Stimulated activated CD8-positive, alpha-beta memory T cell treated with anti-CD3 and anti-CD28 coated beads, Interleukin-2, amount 100 ng/mL, for 48 hours (primary cell): Measurements from ENCODE around the gene SURF1.
A peak's percentile ranks its signal among the peaks of the same experiment; 100 is the strongest.
"Not testable (repeated sequence)": the region's sequence is repeated elsewhere in the genome, so short reads cannot be mapped to it uniquely, and the experiment has no call there.

Experiments
- DNase-seq, 2 donors: peaks; one replicate each; pipeline ENCODE4 v3.0.0-alpha.2; 2020; ENCODE audit warnings: low read depth in 2 of 2

The SURF1 gene, protein sequence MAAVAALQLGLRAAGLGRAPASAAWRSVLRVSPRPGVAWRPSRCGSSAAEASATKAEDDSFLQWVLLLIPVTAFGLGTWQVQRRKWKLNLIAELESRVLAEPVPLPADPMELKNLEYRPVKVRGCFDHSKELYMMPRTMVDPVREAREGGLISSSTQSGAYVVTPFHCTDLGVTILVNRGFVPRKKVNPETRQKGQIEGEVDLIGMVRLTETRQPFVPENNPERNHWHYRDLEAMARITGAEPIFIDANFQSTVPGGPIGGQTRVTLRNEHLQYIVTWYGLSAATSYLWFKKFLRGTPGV

DNA sequence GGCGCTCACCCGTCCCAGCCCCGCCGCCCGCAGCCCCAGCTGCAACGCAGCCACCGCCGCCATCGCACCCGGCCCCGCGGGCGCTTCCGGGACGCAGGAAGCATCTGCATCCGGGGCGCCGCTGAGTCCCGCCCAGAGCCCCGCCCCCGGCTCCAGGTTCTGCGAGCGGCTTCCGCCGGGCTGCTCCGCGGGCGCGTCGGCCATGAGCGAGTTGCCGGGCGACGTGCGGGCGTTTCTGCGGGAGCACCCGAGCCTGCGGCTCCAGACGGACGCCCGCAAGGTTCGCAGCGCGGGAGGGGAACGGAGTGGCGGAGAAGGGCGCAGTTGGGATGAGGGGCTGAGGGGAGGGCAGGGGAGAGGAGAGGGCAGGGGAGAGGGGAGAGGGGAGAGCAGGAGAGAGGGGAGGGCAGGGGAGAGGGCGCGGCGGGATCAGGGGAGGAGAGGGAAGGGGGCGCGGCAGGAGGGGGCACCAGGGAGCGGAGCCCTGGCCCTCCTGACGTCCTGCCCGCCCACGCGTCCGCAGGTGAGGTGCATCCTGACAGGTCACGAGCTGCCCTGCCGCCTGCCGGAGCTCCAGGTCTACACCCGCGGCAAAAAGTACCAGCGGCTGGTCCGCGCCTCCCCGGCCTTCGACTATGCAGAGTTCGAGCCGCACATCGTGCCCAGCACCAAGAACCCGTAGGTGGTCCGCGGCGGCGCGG, at the start of gene SURF1, which contains the start of gene SURF2:
TSS of gene SURF1 (minus strand) at position 97 of the 701 bp plus-strand sequence. CDS start at position 63, 34 bp downstream.
TSS of gene SURF2 (plus strand) at position 160 of the 701 bp plus-strand sequence. CDS start at position 203, 43 bp downstream.
- DNase-seq: peak; percentile 86 to 92

DNA sequence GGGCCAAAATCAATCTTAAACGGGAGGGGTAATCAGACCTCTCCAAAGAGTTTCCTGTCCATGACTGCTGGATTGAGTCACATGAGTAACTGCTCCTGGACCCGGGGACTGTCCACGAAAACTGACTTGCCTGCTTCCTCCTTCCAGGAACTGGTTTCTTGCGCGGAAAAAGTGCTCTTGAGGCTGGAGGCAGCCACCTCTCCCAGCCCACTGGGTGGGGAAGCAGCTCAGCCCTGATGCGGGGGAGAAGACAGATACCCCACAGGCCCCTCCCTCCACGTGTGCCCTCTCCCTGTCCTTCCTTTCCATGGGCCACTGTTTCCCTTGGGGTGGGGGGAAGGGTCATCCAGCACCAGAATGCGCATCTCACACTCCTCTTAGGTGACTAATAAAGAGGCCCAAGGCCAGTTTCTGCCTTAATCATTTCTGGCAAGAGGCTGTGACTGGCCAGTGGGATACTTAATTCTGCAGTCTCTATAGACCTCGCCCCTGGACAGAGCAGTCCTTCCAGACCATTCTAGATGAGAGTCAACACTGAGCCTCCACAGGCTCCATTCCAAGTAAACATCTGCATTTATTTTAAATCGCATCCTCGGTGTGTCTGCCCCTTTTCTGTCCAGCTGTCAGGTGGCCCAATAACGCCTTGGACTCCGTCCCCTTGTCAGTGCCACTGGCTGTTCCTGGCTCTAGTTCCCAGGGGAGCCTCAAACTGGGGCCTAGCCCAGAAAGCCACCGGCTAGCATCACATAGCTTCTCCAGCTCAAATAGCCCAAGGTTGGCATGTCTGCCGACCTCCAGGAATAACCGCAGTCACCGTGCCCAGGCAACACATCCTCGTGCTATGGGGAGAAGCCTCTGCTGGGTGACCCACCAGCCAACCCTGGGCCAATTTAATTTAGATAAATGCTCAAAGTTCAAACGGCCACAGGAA, 49.5 kb upstream of the SURF1 start:
- DNase-seq: no peak

DNA sequence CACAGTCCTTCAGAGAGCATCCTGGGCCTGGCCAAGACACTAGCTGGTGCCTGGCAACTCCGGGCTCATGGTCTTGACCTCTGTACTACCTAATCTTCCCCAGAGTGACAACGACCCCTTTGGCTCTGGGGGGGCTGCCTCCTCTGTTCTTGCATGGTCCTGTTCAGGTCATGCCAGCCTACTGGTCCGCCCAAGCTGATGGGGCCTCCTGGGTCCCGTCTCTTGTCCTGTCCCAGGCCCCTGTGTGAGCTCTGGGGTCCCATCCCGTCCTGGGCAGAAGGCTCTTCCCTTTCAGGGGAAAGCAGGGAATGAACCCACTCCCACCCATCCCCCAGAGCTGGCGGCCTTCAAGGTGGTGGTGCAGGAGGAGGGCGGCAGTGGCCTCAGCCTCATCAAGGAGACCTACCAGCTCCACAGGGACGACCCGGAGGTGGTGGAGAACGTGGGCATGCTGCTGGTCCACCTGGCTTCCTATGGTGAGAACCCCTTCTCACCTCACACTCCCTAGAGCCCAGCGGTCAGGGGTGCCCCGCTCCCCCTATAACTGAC, 48.2 kb upstream of the SURF1 start:
- DNase-seq: no peak

DNA sequence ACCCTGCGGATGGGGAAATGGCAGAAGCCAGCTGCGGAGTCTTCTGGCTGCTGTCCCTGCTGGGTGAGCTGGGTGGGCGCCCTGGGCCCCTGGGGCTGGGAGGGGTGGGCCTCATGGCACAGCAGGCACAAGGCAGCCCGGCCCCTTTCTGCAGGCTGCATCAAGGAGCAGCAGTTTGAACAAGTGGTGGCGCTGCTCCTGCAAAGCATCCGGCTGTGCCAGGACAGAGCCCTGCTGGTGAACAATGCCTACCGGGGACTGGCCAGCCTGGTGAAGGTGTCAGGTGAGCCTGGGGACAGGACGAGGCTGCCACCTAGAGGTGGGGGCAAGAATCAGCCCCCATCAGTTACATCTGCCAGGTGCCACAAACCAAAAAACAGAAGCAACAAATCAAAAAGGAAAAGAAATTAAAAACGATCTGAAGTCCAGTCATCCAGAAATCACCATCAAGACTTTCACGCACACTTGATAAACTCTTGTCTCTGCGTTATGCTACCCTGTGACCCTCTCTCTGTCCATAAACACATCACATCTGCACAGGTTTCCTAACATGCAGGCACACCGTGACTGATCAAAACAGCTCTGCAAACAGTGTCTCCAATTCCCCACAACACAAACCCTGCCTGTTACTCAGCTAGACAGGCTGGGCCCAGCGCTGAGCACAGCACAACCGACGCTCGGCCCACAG, 47.6 kb upstream of the SURF1 start:
- peak in 1 of 2 donors; percentile 40 for DNase-seq

DNA sequence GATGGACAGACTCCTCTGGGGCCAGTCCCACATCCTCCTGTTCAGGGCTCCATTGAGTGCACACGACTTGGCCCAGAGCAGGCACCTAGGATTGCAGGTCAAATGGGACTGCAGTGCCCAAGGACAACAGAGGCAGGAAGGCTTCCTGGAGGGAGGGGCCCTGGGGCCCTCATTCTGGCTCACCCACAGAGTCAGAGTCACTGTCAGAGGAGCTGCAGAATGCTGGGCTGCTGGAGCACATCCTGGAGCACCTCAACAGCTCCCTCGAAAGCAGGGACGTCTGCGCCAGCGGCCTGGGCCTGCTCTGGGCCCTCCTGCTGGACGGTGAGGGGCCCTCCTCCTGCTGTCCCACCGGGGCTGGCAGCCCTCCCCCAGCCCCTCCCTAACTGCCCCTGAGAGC, 46.4 kb upstream of the SURF1 start:
- no peak for DNase-seq

DNA sequence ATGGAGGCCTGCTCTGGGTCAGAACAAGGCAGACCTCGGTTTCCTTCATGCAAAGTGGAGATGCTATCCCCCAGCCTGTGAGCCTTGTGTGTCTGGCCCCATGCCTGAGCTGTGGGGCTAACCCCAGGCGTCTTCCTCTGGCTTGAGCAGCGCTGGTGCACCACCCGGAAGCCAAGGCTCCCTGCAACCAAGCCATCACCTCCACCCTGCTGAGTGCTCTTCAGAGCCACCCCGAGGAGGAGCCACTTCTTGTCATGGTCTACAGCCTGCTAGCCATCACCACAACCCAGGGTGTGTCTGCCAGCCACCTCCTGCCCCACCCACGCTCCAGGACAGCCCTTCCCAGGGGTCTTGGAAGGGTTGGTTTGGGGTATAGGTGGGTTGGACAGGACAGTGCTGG, 45.3 kb upstream of the SURF1 start:
- no peak for DNase-seq

DNA sequence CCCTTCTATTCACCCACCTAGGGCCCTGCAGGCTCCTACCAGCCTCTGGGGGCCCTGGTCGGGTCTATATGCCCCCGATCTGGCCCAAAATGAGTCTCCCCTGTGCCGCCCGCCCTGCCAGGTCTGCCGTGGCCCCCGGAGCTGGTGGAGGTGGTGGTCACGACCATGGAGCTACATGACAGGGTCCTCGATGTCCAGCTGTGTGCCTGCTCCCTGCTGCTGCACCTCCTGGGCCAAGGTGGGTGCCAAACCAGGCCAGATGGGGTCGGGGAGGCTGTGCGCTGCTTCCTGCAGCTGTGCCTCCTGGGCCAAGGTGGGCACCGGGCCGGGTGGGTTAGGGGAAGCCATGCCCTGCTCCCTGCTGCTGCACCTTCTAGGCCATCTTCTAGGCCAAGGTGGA, 44.0 kb upstream of the SURF1 start:
- DNase-seq: no peak

DNA sequence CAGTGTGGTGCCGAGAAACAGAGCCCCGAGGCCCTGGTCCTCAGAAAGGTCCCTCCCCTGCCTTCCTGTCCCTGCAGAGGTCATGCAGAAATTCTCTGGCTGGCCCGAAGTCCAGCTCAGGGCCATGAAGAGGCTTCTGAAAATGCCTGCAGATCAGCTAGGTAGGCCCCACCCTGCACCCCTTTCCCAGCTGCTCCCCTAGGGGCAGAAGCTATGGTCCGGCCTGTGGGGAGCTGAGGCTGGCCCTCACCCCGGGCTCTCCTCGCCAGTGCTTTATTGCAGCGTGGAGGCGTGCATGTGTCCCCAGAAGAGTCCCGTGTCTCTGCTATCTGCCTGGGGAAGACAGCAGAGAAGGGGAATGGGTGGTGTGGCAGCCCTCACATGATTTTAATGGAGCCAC, 41.6 kb upstream of the SURF1 start:
- no peak for DNase-seq

DNA sequence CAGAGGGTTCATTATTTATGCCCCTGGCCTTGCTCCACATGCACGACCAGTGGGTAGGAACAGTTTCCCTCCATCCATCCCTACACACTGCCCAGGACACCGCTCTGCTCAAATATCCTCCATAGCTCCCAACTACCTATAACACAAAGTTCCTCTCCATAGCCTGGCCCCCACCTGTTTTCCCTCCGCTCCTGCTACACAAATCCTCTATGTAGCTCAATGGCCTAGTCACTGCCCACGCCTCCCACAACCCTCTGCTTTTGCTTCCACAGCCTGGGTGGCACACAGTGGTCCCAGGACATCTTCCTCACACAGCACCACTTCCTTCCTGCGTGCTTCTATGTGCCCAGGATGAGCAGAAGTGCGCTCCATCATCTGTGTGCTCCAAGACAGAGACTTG, 41.1 kb upstream of the SURF1 start:
- no peak for DNase-seq

DNA sequence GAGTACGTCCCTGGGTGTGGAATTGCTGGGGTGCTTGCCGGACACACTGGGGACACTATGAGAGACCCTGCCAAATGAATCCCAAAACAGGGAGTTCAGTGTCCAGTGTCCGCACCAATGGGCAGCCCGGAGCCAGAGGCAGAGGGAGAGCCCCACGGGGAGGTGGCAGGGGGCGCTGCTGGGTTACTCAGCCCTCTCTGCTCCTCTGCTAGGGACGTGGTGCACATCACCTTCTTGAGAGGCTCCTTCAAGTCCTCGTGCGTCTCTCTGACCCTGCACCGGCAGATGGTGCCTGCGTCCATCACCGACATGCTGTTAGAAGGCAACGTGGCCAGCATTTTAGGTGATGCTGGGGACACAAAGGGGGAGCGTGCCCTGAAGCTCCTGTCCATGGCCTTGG, 40.7 kb upstream of the SURF1 start:
- no peak for DNase-seq

DNA sequence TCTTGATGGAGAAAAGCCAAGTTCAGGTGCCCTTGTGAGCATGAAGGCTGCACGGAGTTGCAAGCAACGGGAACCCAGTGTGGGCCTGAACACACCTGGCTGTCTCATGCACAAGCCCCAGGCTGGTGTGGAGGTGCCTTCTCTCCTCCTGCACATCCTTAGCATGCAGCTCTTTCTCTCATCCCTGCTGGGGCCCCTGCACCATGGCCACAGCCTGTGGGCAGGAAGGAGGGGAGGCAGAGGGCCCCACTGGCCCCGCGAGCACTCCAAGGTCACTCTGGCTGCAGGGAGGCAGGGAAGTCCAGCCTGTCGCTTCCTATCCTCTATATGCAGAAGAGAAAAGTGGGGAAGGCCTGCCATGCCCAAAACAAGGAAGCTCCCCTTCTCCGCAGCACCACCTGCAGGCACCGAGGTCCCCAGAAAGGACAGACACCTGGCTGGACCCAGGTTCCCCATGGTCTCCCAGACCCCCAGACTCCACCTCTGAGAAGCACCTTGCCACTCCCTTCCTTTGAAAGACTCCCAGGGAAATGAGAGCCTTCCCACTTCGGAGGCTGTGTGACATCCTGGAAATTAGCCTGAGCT, 38.5 kb upstream of the SURF1 start:
- DNase-seq: no peak

DNA sequence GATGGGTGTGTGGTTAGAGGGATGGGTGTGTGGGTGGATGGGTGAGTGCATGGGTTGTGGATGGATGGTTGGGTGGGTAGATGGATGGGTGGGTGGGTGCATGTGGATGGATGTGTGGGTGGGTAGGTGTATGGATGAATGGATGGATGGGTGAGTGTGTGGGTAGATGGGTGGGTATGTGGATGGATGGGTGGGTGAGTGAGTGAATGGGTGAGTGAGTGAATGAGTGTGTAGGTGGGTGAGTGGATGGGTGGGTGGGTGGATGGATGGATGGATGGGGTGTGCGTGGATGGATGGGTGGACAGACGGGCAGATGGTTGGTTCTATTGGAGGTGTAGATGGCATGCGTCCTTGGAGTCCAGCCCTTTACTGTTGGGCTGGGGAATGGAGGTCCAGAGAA, 37.1 kb upstream of the SURF1 start:
- no peak for DNase-seq

DNA sequence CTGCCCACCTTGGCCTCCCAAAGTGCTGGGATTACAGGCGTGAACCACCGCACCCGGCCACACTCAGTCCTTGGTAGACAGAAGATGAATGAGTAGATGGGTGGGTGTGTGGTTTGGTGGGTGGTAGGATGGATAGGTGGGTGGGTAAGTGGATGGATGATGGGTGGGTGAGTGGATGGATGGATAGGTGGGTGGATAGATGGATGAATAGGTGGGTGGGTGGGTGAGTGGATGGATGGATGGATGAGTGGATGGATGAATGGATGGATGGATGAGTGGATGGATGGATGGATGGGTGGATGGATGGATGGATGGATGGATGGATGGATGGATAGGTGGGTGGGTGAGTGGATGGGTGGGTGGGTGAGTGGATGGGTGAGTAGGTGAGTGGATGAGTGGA, 36.0 kb upstream of the SURF1 start:
- not testable (repeated sequence) for DNase-seq

DNA sequence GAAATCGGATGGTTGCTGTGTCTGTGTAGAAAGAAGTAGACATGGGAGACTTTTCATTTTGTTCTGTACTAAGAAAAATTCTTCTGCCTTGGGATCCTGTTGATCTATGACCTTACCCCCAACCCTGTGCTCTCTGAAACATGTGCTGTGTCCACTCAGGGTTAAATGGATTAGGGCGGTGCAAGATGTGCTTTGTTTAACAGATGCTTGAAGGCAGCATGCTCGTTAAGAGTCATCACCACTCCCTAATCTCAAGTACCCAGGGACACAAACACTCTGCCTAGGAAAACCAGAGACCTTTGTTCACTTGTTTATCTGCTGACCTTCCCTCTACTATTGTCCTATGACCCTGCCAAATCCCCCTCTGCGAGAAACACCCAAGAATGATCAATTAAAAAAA, 35.2 kb upstream of the SURF1 start:
- not testable (repeated sequence) for DNase-seq

DNA sequence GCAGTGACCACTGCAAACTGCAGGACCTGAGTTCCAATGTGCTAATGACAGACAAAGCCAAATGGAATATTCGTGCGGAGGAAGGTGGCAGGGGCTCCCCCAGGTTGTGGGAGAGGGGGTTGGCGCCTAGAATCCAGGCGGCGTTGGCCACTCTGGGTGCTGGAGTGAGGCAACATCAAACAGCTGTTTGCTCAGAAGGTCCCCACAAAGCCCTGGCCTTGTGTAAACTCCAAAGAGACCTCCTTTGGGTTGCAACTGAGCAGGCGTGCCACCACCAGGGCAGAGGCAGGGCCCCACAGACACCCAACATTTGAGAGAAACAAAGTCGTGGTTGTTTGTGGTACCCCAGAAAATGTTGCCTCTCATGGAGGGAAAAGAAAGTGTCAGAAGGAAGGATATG, 34.4 kb upstream of the SURF1 start:
- no peak for DNase-seq

DNA sequence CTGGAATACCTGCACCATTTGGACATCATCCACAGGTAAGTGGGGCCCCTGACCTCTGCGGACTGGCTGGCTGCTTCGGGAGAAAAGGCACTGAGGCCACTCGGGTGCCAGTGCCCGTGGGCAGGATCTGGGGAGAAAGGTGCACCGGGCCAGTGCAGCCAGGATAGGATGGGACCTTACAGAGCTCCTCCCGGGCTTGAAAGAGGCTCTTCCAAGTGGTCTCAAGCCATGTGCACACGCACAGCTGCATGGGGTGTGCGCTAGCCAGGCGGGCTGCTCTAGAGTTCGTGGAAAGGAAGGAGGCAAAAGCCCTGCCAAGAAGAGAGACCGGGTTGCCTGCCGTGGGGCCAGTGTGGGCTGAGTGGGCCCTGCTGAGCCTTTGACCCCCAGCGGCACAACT, 33.3 kb upstream of the SURF1 start:
- no peak for DNase-seq

DNA sequence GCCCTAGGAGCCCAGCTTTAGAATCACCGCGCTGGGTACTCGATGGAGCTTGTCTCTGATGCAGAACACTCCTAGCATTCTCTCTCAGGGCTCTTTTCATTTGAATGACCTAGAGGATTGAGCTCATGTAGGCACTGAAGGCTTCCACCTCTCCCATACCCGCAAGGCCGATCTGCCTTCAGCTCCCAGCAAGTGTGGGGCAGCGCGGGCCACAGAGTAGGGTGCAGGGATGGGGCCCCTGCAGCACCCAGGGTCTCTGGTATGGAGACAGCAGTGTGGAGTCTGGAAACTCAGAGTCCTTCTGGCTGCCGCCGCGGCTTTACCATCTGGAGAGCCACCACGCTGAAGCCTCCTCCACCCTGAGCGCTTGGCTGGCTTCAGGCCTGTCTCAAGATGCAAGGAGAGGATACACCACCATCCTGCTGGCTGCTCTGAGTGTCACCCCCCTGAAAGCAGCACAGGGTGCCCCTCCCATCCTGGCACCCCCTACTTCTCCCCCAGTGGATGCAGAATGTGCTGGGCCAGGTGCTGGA, 32.8 kb upstream of the SURF1 start:
- DNase-seq: no peak

DNA sequence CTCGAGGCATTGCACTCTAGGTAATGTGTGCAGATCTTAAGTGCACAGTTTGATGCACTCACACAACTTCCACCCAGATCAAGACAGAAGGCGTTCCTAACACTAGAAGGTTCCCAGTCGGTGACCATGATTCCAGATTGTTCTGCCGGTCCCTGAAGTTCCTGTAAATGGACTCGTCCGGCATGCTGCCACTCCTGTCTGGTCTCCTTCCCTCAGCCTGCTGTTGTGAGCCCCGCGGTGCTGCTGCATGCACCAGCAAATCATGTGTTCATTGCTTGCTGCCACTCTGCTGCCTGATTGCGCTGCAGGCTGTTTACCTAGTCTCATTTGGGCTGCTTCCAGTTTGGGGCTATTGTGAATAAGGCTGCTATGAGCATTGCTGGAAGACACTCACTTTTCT, 31.4 kb upstream of the SURF1 start:
- no peak for DNase-seq

DNA sequence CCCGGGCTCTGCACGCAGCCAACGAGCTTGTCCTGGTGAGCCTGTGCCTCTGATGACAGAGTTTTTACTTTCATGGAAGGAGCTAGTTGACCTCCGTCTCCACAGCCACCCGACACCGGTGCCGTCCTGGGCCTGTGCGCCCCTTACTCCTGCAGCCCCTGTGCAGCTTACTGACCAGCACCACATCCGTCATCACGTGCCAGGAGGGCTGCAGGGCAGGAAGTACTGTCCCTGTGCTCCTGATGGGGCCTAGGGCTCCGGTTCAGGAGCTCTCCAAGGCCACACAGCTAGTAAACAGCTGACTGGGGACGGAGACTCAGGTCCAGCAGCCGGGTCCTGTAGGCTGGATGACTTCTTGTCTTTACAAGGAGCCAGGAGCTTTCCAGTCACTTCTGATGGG, 30.1 kb upstream of the SURF1 start:
- DNase-seq: no peak

DNA sequence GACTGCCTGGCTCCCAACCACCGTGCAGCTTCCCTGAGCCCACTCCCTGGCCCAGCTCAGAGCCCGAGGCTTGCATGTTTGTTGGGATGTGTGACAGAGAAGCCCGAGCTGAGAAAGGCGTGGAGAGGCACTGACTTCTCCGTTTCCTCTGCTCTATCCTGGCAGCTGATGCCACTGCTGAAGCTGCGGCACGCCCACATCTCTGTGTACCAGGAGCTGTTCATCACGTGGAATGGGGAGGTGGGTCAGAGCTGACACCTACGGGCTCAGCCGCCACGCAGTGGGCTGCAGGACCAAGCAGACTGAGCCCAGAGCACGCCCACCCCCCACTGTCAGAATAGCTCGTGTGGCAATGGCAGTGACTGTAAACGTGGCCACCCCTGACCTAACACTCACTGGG, 29.2 kb upstream of the SURF1 start:
- DNase-seq: no peak
